LNCAP (cell line): Measurements from ENCODE around the gene MEF2A.

Experiments used
- TF ChIP-seq, protein P1 (sequence below): fragments of 450-650 bp; IDR thresholded peaks from 2 replicates; pipeline ENCODE4 v1.5.1; 2017; ENCODE audit warnings: mild to moderate bottlenecking

MEF2A gene

DNA sequence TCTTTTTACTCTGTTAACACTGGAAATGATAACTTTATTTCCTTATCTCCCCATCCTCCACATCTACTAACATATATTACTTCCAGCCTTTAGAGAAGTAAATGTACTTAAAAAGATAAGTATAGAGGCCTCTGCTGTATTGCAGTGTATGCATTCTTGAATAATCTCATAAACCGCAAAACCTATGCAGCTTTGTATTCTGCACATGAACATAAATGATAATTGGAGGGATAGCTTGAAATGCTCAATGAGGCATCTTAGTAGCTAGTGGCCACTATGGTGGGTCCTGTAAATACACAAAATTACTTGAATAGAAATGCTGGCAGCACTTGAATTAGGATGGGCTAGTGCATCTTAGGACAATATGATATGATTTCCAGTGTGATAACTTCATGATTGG is 90.4 kb downstream of the MEF2A start:
- TF ChIP-seq, protein P1, sequence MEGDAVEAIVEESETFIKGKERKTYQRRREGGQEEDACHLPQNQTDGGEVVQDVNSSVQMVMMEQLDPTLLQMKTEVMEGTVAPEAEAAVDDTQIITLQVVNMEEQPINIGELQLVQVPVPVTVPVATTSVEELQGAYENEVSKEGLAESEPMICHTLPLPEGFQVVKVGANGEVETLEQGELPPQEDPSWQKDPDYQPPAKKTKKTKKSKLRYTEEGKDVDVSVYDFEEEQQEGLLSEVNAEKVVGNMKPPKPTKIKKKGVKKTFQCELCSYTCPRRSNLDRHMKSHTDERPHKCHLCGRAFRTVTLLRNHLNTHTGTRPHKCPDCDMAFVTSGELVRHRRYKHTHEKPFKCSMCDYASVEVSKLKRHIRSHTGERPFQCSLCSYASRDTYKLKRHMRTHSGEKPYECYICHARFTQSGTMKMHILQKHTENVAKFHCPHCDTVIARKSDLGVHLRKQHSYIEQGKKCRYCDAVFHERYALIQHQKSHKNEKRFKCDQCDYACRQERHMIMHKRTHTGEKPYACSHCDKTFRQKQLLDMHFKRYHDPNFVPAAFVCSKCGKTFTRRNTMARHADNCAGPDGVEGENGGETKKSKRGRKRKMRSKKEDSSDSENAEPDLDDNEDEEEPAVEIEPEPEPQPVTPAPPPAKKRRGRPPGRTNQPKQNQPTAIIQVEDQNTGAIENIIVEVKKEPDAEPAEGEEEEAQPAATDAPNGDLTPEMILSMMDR = no peak

DNA sequence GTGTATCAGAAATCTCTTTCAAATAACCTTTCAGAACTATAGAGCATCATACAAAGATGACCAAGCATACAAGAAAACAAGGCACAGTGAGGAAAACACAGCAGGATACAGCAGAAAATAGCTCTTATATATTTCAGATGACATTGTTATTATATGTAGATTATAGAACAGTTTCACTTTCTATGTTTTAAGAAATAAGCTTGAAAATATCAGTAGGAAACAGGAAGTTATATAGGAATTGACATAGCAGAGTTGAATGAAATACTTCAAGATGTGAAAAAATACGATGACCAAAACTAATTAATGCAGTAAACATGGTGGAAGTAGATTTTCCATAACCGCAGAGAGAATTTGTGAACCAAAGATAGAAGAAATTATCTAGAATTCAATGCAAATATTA is 92.2 kb downstream of the MEF2A start:
- TF ChIP-seq, protein P1 = no peak

DNA sequence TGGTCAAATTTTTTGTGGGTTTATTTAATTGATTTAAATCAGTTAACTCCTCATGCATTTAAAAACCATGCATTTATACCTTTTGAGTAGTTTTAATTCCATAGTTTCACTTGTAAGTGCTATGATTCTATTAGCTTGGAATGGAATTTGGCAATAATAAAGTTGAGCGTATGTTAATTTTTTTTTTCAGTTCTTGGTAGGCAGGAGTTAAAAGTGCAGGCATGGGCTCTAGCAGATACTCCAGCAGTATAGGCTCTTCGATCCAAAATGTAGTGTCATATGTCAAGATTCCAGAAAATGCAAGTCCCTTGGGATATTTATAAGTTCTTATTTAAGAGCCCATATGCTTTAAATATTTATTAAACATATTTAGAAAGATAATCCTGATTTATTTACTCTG is 97.1 kb downstream of the MEF2A start:
- TF ChIP-seq, protein P1 = no peak

DNA sequence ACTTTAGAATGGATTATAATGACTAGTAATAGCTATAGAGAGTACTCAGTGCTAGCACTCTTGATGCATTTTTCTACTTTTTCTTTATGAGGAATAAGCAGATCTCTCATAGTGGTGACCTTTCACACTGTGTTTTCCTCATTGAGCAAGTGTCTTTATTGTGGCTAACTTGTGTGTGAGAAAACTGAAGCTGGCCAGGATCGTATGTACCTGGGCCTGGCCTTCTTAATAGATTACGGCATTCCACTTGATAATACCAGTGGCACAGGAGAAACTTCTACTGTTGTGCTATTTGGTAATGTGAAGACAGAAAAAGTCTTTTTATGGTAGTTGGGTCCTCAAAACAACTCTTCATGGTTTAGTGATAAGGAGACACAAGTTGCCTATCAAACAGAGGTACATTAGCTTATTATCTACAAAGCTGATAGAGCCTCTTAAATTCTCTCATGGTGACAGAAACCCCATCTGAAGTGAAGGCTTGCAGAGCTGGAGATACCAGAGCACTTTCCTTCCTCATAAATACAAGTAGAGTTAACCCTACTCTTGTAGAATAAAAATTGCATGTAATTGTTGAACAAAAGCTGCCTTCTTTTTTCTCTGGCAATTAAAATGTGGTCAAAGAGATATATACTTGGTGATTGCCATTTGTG is 102.9 kb downstream of the MEF2A start:
- TF ChIP-seq, protein P1 = no peak

DNA sequence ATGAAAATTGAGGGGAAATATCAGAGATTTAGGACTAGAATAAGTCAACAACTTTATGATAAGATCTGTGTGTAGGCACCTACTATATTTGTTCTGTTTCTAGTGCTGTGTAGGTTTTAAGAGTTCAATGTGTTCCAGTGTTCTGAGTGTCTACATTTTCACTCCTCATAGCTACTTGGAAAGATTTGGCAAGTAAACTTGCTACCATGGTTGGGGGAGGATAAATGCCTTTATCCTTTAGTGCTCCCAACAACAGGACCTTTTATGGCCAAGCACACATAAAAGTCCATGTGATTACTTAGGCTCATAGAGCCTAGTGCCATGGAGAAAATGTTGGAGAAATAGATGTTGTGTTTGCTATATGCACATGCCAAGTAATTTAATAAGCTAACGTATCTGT is 103.5 kb downstream of the MEF2A start:
- TF ChIP-seq, protein P1 = no peak

DNA sequence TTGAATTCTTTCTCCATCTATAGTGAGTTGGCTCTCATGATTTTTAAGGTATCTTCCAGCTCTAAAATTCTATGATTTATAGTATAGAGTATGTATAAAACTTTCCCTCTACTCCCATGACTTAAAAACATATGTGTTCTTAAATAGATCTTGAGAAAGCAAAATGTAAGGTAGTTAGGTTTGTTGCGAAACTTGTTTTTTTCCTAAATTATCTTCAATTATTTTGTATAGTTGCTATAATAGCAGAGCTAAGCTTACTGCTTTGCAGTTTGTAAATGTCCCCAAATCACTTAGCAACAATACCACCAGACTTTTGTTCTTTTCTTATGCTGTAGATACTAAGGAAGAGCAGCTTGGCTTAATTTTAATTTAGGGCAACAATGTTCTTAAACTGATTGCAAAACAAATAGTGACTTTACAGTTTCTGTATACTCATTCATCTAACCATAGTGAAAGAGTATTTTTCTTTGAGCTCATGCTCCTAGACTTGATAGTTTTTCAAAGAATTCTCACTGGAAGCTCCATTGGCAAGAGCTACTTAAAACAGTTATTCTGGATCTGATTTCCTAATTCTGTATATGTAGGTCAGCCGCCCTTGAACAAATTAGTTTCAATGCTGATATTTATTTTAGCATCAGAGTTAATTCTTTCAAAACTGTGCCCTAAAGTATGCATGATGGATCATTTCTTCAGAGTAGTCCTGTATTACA is 106.3 kb downstream of the MEF2A start:
- TF ChIP-seq, protein P1 = no peak

DNA sequence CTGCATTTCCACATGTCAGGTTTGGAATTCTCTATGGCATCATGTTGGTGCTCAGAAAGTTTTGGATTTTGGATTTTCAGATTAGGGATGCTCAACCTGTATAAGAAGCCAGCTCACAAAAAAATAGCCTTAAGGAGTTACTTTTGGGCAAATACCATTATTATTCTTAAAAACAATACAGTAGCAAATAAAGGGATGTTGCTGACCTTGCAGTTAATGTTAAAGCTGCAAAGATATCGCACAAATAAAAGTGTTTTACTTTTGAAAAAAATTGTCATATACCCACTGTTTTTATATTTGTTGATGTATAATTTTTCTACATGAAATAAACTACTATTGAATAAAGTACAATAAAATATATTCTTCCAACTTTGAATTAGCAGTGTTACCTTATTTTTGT is 107.3 kb downstream of the MEF2A start:
- TF ChIP-seq, protein P1 = no peak
